Testis (tissue), 2 donors: ENCODE results near the gene KDM6A.

Experiments
- CTCF ChIP-seq, 3 experiments: fragments of 450-650 bp in 2 of 3; fragments of 200-600 bp in 1 of 3; sonication (generic) in 1 of 3; IDR thresholded peaks; one replicate each; pipeline ENCODE4 v1.5.1; 2016 to 2019; ENCODE audit warnings: antibody characterized with exemption in 3 of 3, mild to moderate bottlenecking in 2 of 3, moderate library complexity in 1 of 3
- POLR2A ChIP-seq: fragments of 450-650 bp; IDR thresholded peaks from one replicate; pipeline ENCODE4 v1.6.1; 2017; ENCODE audit warnings: antibody characterized with exemption, mild to moderate bottlenecking, moderate library complexity

DNA sequence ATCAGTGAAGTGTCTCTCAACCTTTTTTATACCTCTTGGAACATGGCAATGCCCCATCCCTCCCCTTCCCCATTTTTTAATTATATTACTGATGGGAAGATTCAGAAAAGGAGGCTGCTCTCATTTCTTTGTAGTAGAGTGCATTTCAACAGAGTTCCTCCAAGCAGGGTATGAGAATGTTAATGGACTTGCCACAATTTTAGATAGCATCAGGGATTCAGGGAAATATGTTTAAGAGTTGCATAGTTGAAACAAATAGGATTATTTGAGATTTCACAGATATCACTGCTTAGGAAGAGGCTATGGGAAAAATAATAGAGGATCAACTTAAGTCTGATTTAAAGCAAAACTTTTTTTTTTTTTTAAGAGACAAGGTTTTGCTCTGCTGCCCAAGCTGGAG is 281.5 kb downstream of the KDM6A start:
- TF ChIP-seq POLR2A (no peak), CTCF (IDR thresholded peaks at IDR 0.05) (no peak)
